HG02852 (cell line): ENCODE measurements around the gene PKP1.

Experiments
- ATAC-seq: cut with Tn5 transposase; IDR thresholded peaks from one replicate; pipeline ENCODE4 v1.9.1; 2021; ENCODE audit warnings: mild to moderate bottlenecking, moderate library complexity; ENCODE audit not compliant: unreplicated experiment

The PKP1 gene

GRCh38 chr1:201304126-201304525 is 20.8 kb downstream of the PKP1 start:
- no peak for ATAC-seq

DNA sequence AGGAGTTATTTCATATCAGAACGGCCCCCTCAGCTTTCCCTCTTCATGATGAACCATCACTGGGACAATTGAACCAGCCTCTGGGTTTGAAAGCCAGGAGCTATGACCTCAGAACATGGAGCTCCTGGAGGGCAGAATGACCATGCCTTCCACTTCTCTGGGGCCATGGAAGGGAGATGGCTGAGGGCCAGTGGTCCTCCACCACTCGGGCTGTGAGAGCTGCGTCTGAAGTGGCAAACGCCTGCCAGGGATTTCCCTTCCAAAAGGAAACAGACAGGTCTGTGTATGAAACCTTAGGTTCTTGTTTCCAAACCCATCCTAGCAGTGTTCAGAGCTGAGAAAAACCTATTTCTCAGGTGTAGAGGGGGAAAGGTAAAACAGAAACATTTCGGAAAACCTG is 22.5 kb downstream of the PKP1 start:
- no peak for ATAC-seq

- ATAC-seq: no peak
Measured at GRCh38 chr1:201307231-201307630, 23.9 kb downstream of the PKP1 start.

DNA sequence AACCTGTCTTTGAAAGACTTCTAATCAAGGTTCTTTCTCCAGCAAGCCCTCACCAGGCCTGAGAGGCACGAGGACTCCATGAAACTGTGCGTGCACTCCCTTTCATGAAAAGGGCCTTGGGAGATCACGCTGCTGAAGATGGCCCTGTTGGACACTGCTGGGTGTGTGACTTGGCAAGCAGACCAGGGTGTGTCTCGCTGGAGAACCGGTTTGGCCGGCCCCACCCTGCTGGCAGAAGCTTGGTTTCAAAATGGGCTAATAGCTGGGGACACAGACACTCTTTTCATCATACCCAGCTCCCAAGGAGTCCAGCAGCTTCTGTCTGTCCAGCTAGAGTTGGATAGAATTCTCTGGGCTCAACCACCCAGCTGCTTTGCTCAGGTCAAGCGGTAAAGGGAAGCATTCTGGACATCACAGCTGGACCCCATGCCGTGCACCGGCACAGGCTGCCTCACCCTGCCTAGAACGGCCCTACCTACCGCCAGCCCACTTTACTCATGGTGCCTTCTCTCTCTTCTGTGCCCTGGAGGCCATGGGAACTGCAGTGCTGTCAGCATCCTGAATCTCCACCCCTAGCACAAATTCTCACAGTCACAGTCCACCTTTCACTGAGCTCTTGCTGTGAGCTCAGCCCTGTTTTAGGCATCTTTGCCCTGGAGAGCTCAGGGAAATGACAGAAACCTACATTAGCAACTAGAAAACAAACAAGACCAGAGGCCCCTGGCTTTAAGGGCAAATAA is 24.6 kb downstream of the PKP1 start:
- ATAC-seq: no peak

GRCh38 chr1:201309416-201309815 is 26.1 kb downstream of the PKP1 start:
- no peak for ATAC-seq

- ATAC-seq: no peak
Measured at GRCh38 chr1:201310251-201310985, 27.1 kb downstream of the PKP1 start.

DNA sequence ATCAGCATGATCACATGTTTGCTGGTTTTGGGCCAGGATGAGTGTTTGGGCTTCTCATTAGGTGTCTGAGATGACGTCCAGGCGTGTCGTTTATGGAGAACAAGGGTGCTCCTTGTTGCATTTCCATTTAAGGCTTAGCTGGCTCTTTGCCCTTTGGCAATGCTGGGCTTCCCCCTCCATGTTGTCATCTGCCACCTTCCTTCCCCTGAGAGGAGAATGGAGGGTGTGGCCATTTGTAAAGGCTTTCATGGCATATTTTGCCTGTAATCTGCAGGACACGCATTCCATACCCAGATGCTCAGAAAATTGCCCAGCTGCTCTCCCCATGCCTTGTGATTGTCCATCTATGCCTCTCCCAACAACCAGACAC is 27.7 kb downstream of the PKP1 start:
- no peak for ATAC-seq

- no peak for ATAC-seq
Measured at GRCh38 chr1:201311356-201312011, 28.2 kb downstream of the PKP1 start.

GRCh38 chr1:201312298-201312697 is 29.0 kb downstream of the PKP1 start:
- no peak for ATAC-seq

DNA sequence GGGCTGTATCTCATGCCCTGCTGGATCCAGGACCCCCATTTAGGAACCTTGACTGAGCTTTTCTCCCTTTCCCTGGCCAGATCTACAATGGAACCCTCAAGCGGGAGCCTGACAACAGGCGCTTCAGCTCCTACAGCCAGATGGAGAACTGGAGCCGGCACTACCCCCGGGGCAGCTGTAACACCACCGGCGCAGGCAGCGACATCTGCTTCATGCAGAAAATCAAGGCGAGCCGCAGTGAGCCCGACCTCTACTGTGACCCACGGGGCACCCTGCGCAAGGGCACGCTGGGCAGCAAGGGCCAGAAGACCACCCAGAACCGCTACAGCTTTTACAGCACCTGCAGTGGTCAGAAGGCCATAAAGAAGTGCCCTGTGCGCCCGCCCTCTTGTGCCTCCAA is 29.8 kb downstream of the PKP1 start:
- ATAC-seq: no peak

- no peak for ATAC-seq
Measured at GRCh38 chr1:201316556-201316955, 33.2 kb downstream of the PKP1 start.

DNA sequence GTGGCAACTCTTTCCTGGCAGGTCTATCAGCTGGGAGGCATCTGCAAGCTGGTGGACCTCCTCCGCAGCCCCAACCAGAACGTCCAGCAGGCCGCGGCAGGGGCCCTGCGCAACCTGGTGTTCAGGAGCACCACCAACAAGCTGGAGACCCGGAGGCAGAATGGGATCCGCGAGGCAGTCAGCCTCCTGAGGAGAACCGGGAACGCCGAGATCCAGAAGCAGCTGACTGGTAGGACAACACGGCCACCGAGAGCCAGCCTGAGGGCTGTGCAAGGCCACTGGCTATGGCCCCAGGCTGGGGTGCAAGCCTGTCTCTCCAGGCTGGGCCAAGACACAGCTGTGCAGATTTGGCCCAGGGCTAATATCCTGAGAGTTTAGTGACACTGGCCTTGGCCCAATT is 34.2 kb downstream of the PKP1 start:
- no peak for ATAC-seq

GRCh38 chr1:201318504-201319340 is 35.4 kb downstream of the PKP1 start:
- no peak for ATAC-seq

- ATAC-seq: no peak
Measured at GRCh38 chr1:201319631-201320030, 36.3 kb downstream of the PKP1 start.

GRCh38 chr1:201320168-201320788 is 37.0 kb downstream of the PKP1 start:
- ATAC-seq: no peak

GRCh38 chr1:201321826-201322390 is 38.6 kb downstream of the PKP1 start:
- ATAC-seq: no peak

- ATAC-seq: no peak
Measured at GRCh38 chr1:201322653-201323510, 39.6 kb downstream of the PKP1 start.

DNA sequence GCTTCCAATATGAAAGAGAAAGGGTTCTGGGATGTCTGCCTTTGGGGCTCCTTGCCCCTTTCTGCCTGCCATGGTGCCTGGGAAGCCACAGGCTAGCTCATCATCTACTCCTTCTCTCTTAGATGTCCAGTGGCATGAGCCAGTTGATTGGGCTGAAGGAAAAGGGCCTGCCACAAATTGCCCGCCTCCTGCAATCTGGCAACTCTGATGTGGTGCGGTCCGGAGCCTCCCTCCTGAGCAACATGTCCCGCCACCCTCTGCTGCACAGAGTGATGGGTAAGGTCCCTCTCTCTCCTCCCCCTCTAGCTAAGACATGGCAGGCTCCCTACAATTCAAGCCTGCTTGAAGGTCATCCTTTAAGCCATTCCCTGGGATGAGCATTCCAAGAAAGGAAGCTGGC is 41.0 kb downstream of the PKP1 start:
- ATAC-seq: no peak
